Measurements from ENCODE around the gene FRMD6.

GRCh38 chr14:51732494-51733112 lies 80.9 kb downstream of the FRMD6 start:
- TF ChIP-seq, protein P1, sequence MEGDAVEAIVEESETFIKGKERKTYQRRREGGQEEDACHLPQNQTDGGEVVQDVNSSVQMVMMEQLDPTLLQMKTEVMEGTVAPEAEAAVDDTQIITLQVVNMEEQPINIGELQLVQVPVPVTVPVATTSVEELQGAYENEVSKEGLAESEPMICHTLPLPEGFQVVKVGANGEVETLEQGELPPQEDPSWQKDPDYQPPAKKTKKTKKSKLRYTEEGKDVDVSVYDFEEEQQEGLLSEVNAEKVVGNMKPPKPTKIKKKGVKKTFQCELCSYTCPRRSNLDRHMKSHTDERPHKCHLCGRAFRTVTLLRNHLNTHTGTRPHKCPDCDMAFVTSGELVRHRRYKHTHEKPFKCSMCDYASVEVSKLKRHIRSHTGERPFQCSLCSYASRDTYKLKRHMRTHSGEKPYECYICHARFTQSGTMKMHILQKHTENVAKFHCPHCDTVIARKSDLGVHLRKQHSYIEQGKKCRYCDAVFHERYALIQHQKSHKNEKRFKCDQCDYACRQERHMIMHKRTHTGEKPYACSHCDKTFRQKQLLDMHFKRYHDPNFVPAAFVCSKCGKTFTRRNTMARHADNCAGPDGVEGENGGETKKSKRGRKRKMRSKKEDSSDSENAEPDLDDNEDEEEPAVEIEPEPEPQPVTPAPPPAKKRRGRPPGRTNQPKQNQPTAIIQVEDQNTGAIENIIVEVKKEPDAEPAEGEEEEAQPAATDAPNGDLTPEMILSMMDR (IDR thresholded peaks at IDR 0.05), result no peak
- TF ChIP-seq POLR2AphosphoS5 (IDR thresholded peaks at IDR 0.05) (no peak), POLR2A (IDR thresholded peaks at IDR 0.05) (no peak), EP300 (IDR thresholded peaks at IDR 0.05) (no peak)

Data from suprapubic skin (tissue), 4 donors.